K562 (cell line): ENCODE data around the gene POLR1H. TPM values are rescaled to one million over a fixed set of nuclear protein-coding genes. Genes with fewer than 3 reads are reported as not detected.

Experiments used
- CUX1 ChIP-seq: fragments of 200-800 bp; sonication (Bioruptor generic); IDR thresholded peaks from 2 replicates; pipeline ENCODE4 v1.6.1; 2016; ENCODE audit warnings: missing genetic modification characterization, missing compliant biosample characterization
- FOS ChIP-seq: IDR thresholded peaks from 3 replicates; pipeline ENCODE4 v1.6.1; 2011; ENCODE audit not compliant: insufficient read length; ENCODE audit errors: extremely low read depth
- KLF6 ChIP-seq: fragments of 250-450 bp; sonication (Bioruptor Pico); IDR thresholded peaks from 2 replicates; pipeline ENCODE4 v1.4.0; 2020; ENCODE audit warnings: mild to moderate bottlenecking, moderate library complexity, borderline replicate concordance
- OTX1 ChIP-seq: fragments of 450-650 bp; formaldehyde crosslinking; IDR thresholded peaks from 2 replicates; pipeline ENCODE4 v1.4.0; 2022; ENCODE audit warnings: mild to moderate bottlenecking
- RBBP5 ChIP-seq: fragments of 200-600 bp; sonication (generic); IDR thresholded peaks from 2 replicates; pipeline ENCODE4 v1.6.1; 2012; ENCODE audit warnings: borderline replicate concordance, mild to moderate bottlenecking, low read length, control low read depth, inconsistent platforms; ENCODE audit not compliant: insufficient read depth, poor library complexity, severe bottlenecking
- THRA ChIP-seq: fragments of 450-650 bp; IDR thresholded peaks from 2 replicates; pipeline ENCODE4 v1.6.1; 2017; ENCODE audit warnings: mild to moderate bottlenecking, moderate library complexity
- ZFX ChIP-seq: sonication (generic); formaldehyde crosslinking; IDR thresholded peaks from 2 replicates; pipeline ENCODE4 v1.8.0; 2022; ENCODE audit warnings: mild to moderate bottlenecking, missing genetic modification reagents, moderate library complexity
- ZNF311 ChIP-seq: fragments of 250-450 bp; sonication (Bioruptor Pico); IDR thresholded peaks from 2 replicates; pipeline ENCODE4 v1.4.0; 2020; ENCODE audit warnings: mild to moderate bottlenecking, moderate library complexity
- ZNF318 ChIP-seq, 2 experiments: fragments of 450-650 bp; IDR thresholded peaks; 2 replicates each; pipeline ENCODE4 v1.6.1; 2016; ENCODE audit warnings: mild to moderate bottlenecking in 2 of 2, borderline replicate concordance in 1 of 2, low read depth in 1 of 2, moderate library complexity in 1 of 2
- ZNF511 ChIP-seq: sonication (generic); formaldehyde crosslinking; IDR thresholded peaks from 2 replicates; pipeline ENCODE4 v1.8.0; 2022; ENCODE audit warnings: mild to moderate bottlenecking, missing genetic modification reagents
- polyA plus RNA-seq, 8 experiments: library from polyadenylated mRNA; depleted of rRNA in 4 of 8; stranded (reverse) in 5 of 8; unstranded in 3 of 8; fragments of >200 nt; fragmentation: Nextera tagmentation in 2 of 8; fragmentation: Illumina TruSeq in 1 of 8; extraction: Ambion mirVana in 2 of 8; extraction: Trizol in 1 of 8; gene quantifications; 2 replicates each; pipeline versions ENCODE4 v1.2.1 to v1.2.3, GENCODE V29; 2011 to 2014; ENCODE audit warnings: inconsistent platforms in 1 of 8, missing spikeins in 1 of 8
- total RNA-seq, 7 experiments: library from RNA; depleted of rRNA in 6 of 7; stranded (reverse); fragments of >200 nt in 6 of 7; fragmentation: Illumina TruSeq in 2 of 7; extraction: Trizol in 2 of 7; gene quantifications; 2 replicates each; pipeline versions ENCODE4 v1.2.1 to v1.2.3, GENCODE V29; 2011 to 2021; ENCODE audit warnings: low replicate concordance in 1 of 7

Gene POLR1H
- total and polyA plus RNA-seq, 9 of the 15 experiments (the other 6 are each of a cell fraction or from before 2014, with no cell fraction given), result 92.2 to 333 (median 143) TPM

GRCh38 chr6:30066577-30067459 lies 5.8 kb downstream of the POLR1H start, which contains the start of gene PPP1R11 (continued):
- no peak; a peak in 2 of 4 replicates for TF ChIP-seq ZNF318 (IDR thresholded peaks at IDR 0.05; ENCODE audit: borderline replicate concordance in 1 of 2, low read depth in 1 of 2)
- no peak for TF ChIP-seq ZNF311
- TF ChIP-seq KLF6 (CRISPR knock-in tag), result no peak
- TF ChIP-seq OTX1 (CRISPR knock-in tag), result no peak
- no peak for TF ChIP-seq FOS
- peak; percentile 48; the same call in 1 of the 2 replicates for TF ChIP-seq ZFX (CRISPR knock-in tag)
- TF ChIP-seq CUX1, result no peak
- peak; percentile 55 for TF ChIP-seq ZNF511 (CRISPR knock-in tag)
- TF ChIP-seq RBBP5, result peak; percentile 28
- TF ChIP-seq THRA, result no peak
